ENCODE results near the gene RASA2. TPM values are rescaled to one million over a fixed set of nuclear protein-coding genes. Genes with fewer than 3 reads are reported as not detected.

Gene RASA2
- total and polyA plus RNA-seq, 2 of the 8 experiments (the other 6 are each of a cell fraction or from before 2014, with no cell fraction given) = 3.5 to 15.9 TPM

DNA sequence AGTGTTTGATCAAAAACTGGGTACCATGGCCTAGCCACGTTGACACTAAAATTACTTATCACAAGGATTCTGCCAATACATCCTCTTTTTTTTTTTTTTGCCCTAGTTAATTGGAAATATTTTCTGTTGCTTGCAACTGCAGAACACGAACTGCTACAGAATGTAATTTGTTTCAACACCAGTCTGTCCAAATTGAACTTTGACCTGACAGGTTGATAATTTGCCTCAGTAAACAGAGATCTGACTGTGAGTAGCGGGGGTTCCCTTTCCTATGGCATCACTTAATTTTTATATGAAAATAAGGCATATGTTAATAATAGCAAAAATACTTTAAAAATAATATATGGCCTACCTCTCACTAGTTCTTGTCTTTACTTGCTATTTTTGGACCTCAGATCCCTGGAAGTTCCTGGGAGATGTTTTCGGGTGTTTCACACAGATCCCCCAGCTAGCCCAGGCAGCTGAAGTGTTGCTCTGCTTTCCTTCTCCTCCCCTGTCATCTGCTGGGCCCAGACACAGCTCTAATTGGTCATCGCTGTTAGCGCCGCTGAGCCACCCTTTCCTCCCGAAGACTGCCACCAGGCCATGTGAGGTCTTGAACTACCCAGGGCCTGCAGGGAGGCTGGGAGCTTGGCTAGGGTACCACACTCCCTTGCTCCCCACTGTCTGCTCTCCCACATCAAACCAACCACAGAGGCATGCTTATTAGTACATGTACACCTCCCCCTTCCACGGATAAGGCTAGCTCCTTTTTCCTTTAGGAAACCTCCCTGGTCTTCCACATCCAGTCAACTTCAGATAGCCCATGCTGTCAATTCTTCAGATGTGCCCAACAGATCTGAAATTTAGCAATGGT is 161.5 kb downstream of the RASA2 start:
- H3K4me2 ChIP-seq (ENCODE audit: insufficient read depth in 1 of 2, low read depth in 2 of 2, low read length in 2 of 2) = no peak overlapping the region
- no peak for TF ChIP-seq NRF1 (IDR thresholded peaks at IDR 0.05; ENCODE audit: low read depth, low read length)
- TF ChIP-seq TAF1 (IDR thresholded peaks at IDR 0.05; ENCODE audit: low read depth, low read length) = no peak
- no peak for TF ChIP-seq KDM1A (IDR thresholded peaks at IDR 0.05; ENCODE audit: borderline replicate concordance, low read length)
- TF ChIP-seq EGR1 (IDR thresholded peaks at IDR 0.05; ENCODE audit: borderline replicate concordance, low read depth, low read length) = no peak
- no peak for TF ChIP-seq YY1 (IDR thresholded peaks at IDR 0.05; ENCODE audit: low read depth, low read length)
- no peak for TF ChIP-seq SUZ12 (IDR thresholded peaks at IDR 0.05; ENCODE audit: low read length)
- no peak for TF ChIP-seq CHD2 (IDR thresholded peaks at IDR 0.05; ENCODE audit: low read length)
- TF ChIP-seq SAP30 (IDR thresholded peaks at IDR 0.05; ENCODE audit: insufficient read depth, insufficient replicate concordance, low read length) = no peak
- TF ChIP-seq ZNF274 (IDR thresholded peaks at IDR 0.05; ENCODE audit: borderline replicate concordance, extremely low read depth, low read length) = no peak
- TF ChIP-seq EZH2 (IDR thresholded peaks at IDR 0.05; ENCODE audit: low read depth, low read length, severe bottlenecking) = no peak
- no peak for TF ChIP-seq MAFK (IDR thresholded peaks at IDR 0.05; ENCODE audit: low read depth, low read length)

More for the DNA sequence above, 161.5 kb downstream of the RASA2 start:
- no peaks in the 10 kb centered on the region for H3K79me2 ChIP-seq (ENCODE audit: control insufficient read depth in 1 of 2, insufficient read depth in 2 of 2, low read length in 2 of 2)
- ChIA-PET POLR2A (ENCODE audit: partially characterized antibody) (no interaction called here), CTCF (ENCODE audit: partially characterized antibody) (interaction anchor here (0.6 to 1.4 kb wide), 8 partner anchors 11 to 630 kb away, joined by 3 to 4 read pairs (median 3); no protein-coding TSS in a partner anchor)
- H4K8ac ChIP-seq (ENCODE audit: extremely low read depth, insufficient read depth, low read length) = no peak overlapping the region
- DNase-seq (ENCODE audit: low read depth in 1 of 2, low spot score in 2 of 2) = no peak
- no peak overlapping the region for H3K9ac ChIP-seq (replicated peaks in 1 of 4; ENCODE audit: extremely low read depth in 1 of 4, low read depth in 3 of 4, low read length in 3 of 4)
- H2BK120ac ChIP-seq (replicated peaks; ENCODE audit: low read depth, low read length) = no peak overlapping the region
- no peak overlapping the region for H3K27ac ChIP-seq (ENCODE audit: low read depth, low read length)
- H4K91ac ChIP-seq (replicated peaks; ENCODE audit: insufficient read length, low read length) = no peak overlapping the region
- no peak overlapping the region for H2BK15ac ChIP-seq (ENCODE audit: low read length)
- no peak for FAIRE-seq
- no peak overlapping the region for H2AFZ ChIP-seq (ENCODE audit: low read length)
- H3K56ac ChIP-seq (replicated peaks; ENCODE audit: insufficient read length, low read depth, low read length) = no peak overlapping the region
- H3K79me1 ChIP-seq (ENCODE audit: low read depth, low read length) = no peaks in the 10 kb centered on the region
- 75% methylated on average over 9 of the region's 9 CpGs; no CpG with 5 or more reads in 1 of the 2 experiments for WGBS, 2 experiments (ENCODE audit: extremely low coverage in 1 of 2, insufficient coverage in 1 of 2, insufficient read length in 1 of 2, insufficient replicate concordance in 2 of 2, low coverage in 1 of 2, low lambda C conversion rate in 2 of 2, missing lambda C conversion rate in 1 of 2)
- no peaks in the 10 kb centered on the region for H3K23me2 ChIP-seq (ENCODE audit: low read depth, low read length)
- H3K14ac ChIP-seq (ENCODE audit: insufficient read length) = no peak overlapping the region
- peaks cover 0 to 5% (median 0%) of the 10 kb centered on the region in 4 experiments; a peak in 2 of 7 replicates for H3K4me1 ChIP-seq (replicated peaks in 1 of 4; ENCODE audit: control insufficient read depth in 3 of 4, insufficient read depth in 4 of 4, low read length in 3 of 4)
- H4K20me1 ChIP-seq (replicated peaks in 1 of 2; ENCODE audit: control insufficient read depth in 1 of 2, insufficient read depth in 2 of 2, low read length in 2 of 2) = no peaks in the 10 kb centered on the region
- no peaks in the 10 kb centered on the region for H3K9me3 ChIP-seq (ENCODE audit: insufficient read depth in 2 of 2, low read depth in 1 of 2, low read length in 1 of 2)
- no peaks in the 10 kb centered on the region for H3K27me3 ChIP-seq (replicated peaks in 1 of 4; ENCODE audit: control insufficient read depth in 3 of 4, extremely low read depth in 1 of 4, insufficient read depth in 3 of 4, low read length in 3 of 4)
- no peak overlapping the region for H3K4ac ChIP-seq (replicated peaks; ENCODE audit: insufficient read length, low read depth, low read length)
- no peak overlapping the region for H4K5ac ChIP-seq (ENCODE audit: insufficient read length, low read depth, low read length)
- no peak overlapping the region for H2BK12ac ChIP-seq (ENCODE audit: low read depth, low read length)
- H3K36me3 ChIP-seq (ENCODE audit: control insufficient read depth in 2 of 4, insufficient read depth in 4 of 4, low read length in 3 of 4) = no peaks in the 10 kb centered on the region
- H2BK20ac ChIP-seq (ENCODE audit: low read length) = no peak overlapping the region
- H3K23ac ChIP-seq (ENCODE audit: insufficient read length) = no peak overlapping the region
- H2BK5ac ChIP-seq (ENCODE audit: low read depth, low read length) = no peak overlapping the region
- no peak overlapping the region for H3K4me3 ChIP-seq (ENCODE audit: extremely low read depth in 1 of 4, insufficient read depth in 2 of 4, low read depth in 3 of 4, low read length in 4 of 4)
- no peak overlapping the region for H3K18ac ChIP-seq (ENCODE audit: extremely low read depth, low read length)
- no peak overlapping the region for H2AK5ac ChIP-seq (ENCODE audit: low read depth, low read length)

All from H1 (cell line).